COR-L47 (cell line): ENCODE results near the gene SORBS2.
"Not testable (repeated sequence)": the region's sequence is repeated elsewhere in the genome, so short reads cannot be mapped to it uniquely, and the experiment has no call there.

ENCODE experiments used
- DNase-seq: peaks from one replicate; lab custom pipeline; 2025; lab: John Stamatoyannopoulos, UW

The SORBS2 gene

GRCh38 chr4:185585211-185585610 is 226.8 kb downstream of the SORBS2 start:
- no peak for DNase-seq

GRCh38 chr4:185583813-185584212 is 228.2 kb downstream of the SORBS2 start:
- no peak for DNase-seq

- DNase-seq = no peak
These were observed 229.2 kb downstream of the SORBS2 start for GRCh38 chr4:185582651-185583400.

GRCh38 chr4:185580699-185581098 is 231.3 kb downstream of the SORBS2 start:
- no peak for DNase-seq

GRCh38 chr4:185578284-185578683 is 233.7 kb downstream of the SORBS2 start:
- no peak for DNase-seq

- DNase-seq = no peak
These were observed 234.7 kb downstream of the SORBS2 start for GRCh38 chr4:185576962-185577950.

GRCh38 chr4:185576314-185576961 is 235.6 kb downstream of the SORBS2 start:
- no peak for DNase-seq

GRCh38 chr4:185573651-185574199 is 238.3 kb downstream of the SORBS2 start:
- no peak for DNase-seq

GRCh38 chr4:185570727-185571126 is 241.3 kb downstream of the SORBS2 start:
- no peak for DNase-seq

- DNase-seq = no peak
These were observed 244.3 kb downstream of the SORBS2 start for GRCh38 chr4:185567381-185568376.

GRCh38 chr4:185566972-185567371 is 245.0 kb downstream of the SORBS2 start:
- DNase-seq = no peak

GRCh38 chr4:185566425-185566824 is 245.6 kb downstream of the SORBS2 start:
- DNase-seq = no peak

- no peak for DNase-seq
These were observed 246.3 kb downstream of the SORBS2 start for GRCh38 chr4:185565696-185566095.

- no peak for DNase-seq
These were observed 247.6 kb downstream of the SORBS2 start for GRCh38 chr4:185564349-185564748.

GRCh38 chr4:185562531-185562930 is 249.5 kb downstream of the SORBS2 start:
- no peak for DNase-seq

GRCh38 chr4:185560316-185560715 is 251.7 kb downstream of the SORBS2 start:
- DNase-seq = no peak

GRCh38 chr4:185559915-185560281 is 252.1 kb downstream of the SORBS2 start:
- peak; percentile 2 for DNase-seq

- not testable (repeated sequence) for DNase-seq
These were observed 252.6 kb downstream of the SORBS2 start for GRCh38 chr4:185559251-185559914.

GRCh38 chr4:185554365-185555126 is 257.4 kb downstream of the SORBS2 start:
- DNase-seq = no peak

GRCh38 chr4:185552254-185552653 is 259.7 kb downstream of the SORBS2 start:
- no peak for DNase-seq
